ENCODE results near the gene STUB1.

DNA sequence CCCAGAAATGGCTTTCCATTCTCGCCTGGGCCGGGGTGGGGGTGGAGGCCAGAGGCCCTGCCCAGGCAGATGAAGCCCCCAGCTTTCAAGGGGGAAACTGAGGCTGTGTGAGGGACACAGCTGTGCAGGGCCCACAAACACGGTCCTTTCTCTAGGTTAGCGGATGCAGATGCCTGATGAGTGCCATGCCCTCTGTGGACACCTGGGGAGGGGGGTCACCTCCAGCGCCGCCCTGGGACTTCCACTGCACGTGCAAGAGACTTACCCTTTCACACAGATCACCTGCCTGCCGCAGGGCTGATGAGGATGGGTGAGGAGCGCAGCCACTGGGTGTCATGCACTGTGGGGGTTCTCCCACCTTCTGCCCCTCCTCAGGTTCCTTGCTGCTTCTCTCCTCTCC is 38.2 kb downstream of the STUB1 start:
- TF ChIP-seq, protein P1, sequence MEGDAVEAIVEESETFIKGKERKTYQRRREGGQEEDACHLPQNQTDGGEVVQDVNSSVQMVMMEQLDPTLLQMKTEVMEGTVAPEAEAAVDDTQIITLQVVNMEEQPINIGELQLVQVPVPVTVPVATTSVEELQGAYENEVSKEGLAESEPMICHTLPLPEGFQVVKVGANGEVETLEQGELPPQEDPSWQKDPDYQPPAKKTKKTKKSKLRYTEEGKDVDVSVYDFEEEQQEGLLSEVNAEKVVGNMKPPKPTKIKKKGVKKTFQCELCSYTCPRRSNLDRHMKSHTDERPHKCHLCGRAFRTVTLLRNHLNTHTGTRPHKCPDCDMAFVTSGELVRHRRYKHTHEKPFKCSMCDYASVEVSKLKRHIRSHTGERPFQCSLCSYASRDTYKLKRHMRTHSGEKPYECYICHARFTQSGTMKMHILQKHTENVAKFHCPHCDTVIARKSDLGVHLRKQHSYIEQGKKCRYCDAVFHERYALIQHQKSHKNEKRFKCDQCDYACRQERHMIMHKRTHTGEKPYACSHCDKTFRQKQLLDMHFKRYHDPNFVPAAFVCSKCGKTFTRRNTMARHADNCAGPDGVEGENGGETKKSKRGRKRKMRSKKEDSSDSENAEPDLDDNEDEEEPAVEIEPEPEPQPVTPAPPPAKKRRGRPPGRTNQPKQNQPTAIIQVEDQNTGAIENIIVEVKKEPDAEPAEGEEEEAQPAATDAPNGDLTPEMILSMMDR (conservative IDR thresholded peaks at IDR 0.05; ENCODE audit: low read length) = no peak
- TF ChIP-seq EZH2phosphoT487 (IDR thresholded peaks at IDR 0.05; ENCODE audit: borderline replicate concordance, low read depth, low read length) = no peak

All from OCI-LY7 (cell line).